T-cell (primary cell): ENCODE data around the gene PBX1. TPM values are rescaled to one million over a fixed set of nuclear protein-coding genes. Genes with fewer than 3 reads are reported as not detected.

ENCODE experiments used
- ATAC-seq, 4 experiments: fragments of 200-7000 bp in 3 of 4; fragments of 150-1000 bp in 1 of 4; cut with Tn5 transposase; replicated peaks in 1 of 4; 1 replicate in 3 of 4; 2 replicates in 1 of 4; pipeline ENCODE4 v1.10.0; 2021; ENCODE audit warnings: moderate library complexity in 3 of 4, mild to moderate bottlenecking in 2 of 4, moderate number of reproducible peaks in 1 of 4
- CTCF ChIA-PET, 2 donors: fragments of 300-600 bp; sonication (Branson Sonifier 250); formaldehyde crosslinking; loops; one replicate each; lab custom pipeline; 2022; ENCODE audit warnings: antibody characterized with exemption in 2 of 2; lab: Charles Lee
- POLR2A ChIA-PET, 2 donors: fragments of 300-600 bp; sonication (Branson Sonifier 250); formaldehyde crosslinking; loops; one replicate each; lab custom pipeline; 2022; ENCODE audit warnings: antibody characterized with exemption in 2 of 2; lab: Charles Lee
- DNase-seq, 35 experiments: peaks; one replicate each; pipeline versions ENCODE4 v3.0.0 to v3.0.0-alpha.2; 2013 to 2023
- H3K27ac ChIP-seq: one replicate; pipeline ENCODE4 v1.5.1; 2013; ENCODE audit warnings: low read length
- H3K27me3 ChIP-seq, 2 experiments: replicated peaks in 1 of 2; 1 replicate in 1 of 2; 2 replicates in 1 of 2; pipeline versions ENCODE4 v1.6.1 to v1.7.0; 2013; ENCODE audit warnings: low read length in 1 of 2, mixed read lengths in 1 of 2; ENCODE audit not compliant: control insufficient read depth in 2 of 2, insufficient read depth in 2 of 2; ENCODE audit errors: extremely low read depth in 1 of 2
- H3K36me3 ChIP-seq, 2 donors: 1 replicate in 1 of 2; 2 replicates in 1 of 2; pipeline versions ENCODE4 v1.6.1 to v1.7.0; 2013; ENCODE audit warnings: low read length in 1 of 2; ENCODE audit not compliant: control insufficient read depth in 2 of 2, insufficient read depth in 1 of 2; ENCODE audit errors: extremely low read depth in 1 of 2
- H3K4me1 ChIP-seq, 2 experiments: 1 replicate in 1 of 2; 2 replicates in 1 of 2; pipeline versions ENCODE4 v1.6.1 to v1.7.0; 2013; ENCODE audit warnings: low read length in 2 of 2, mixed read lengths in 1 of 2; ENCODE audit not compliant: insufficient read depth in 2 of 2, control insufficient read depth in 1 of 2; ENCODE audit errors: extremely low read depth in 1 of 2
- H3K4me3 ChIP-seq, 2 donors: 1 replicate in 1 of 2; 2 replicates in 1 of 2; pipeline versions ENCODE4 v1.5.1 to v1.7.0; 2013; ENCODE audit warnings: mild to moderate bottlenecking in 2 of 2, low read length in 1 of 2, moderate library complexity in 1 of 2; ENCODE audit not compliant: control insufficient read depth in 1 of 2; ENCODE audit errors: extremely low read depth in 1 of 2
- H3K9me3 ChIP-seq: 2 replicates; pipeline ENCODE4 v1.7.0; 2013
- H3K27ac Mint-ChIP-seq, 2 donors: one replicate each; pipeline ENCODE4 v1.8.0; 2020 to 2021; ENCODE audit warnings: mild to moderate bottlenecking in 2 of 2, mixed read lengths in 2 of 2
- H3K27me3 Mint-ChIP-seq, 2 donors: one replicate each; pipeline ENCODE4 v1.8.0; 2021 to 2022; ENCODE audit warnings: mixed read lengths in 2 of 2
- H3K36me3 Mint-ChIP-seq: one replicate; pipeline ENCODE4 v1.8.0; 2021; ENCODE audit warnings: mixed read lengths
- H3K4me1 Mint-ChIP-seq, 3 donors: one replicate each; pipeline ENCODE4 v1.8.0; 2020 to 2022; ENCODE audit warnings: mixed read lengths in 3 of 3, mild to moderate bottlenecking in 1 of 3
- H3K4me3 Mint-ChIP-seq, 3 donors: one replicate each; pipeline ENCODE4 v1.8.0; 2020 to 2022; ENCODE audit warnings: mild to moderate bottlenecking in 3 of 3, mixed read lengths in 3 of 3, moderate library complexity in 3 of 3
- H3K9me3 Mint-ChIP-seq, 3 donors: one replicate each; pipeline ENCODE4 v1.8.0; 2020 to 2022; ENCODE audit warnings: mixed read lengths in 3 of 3
- WGBS: methylation state at CpG from one replicate; pipeline ENCODE4 v1.1.5; 2013; ENCODE audit warnings: missing lambda C conversion rate; ENCODE audit not compliant: insufficient coverage; 5-methylcytosine and 5-hydroxymethylcytosine counted together
- total RNA-seq, 35 experiments: library from RNA in 6 of 35; stranded (reverse) in 6 of 35; fragments of 120-200 nt in 1 of 35; gene quantifications; one replicate each; pipeline versions ENCODE4 v1.2.1 to v1.2.4 and lab custom pipeline; 2013 to 2026

The PBX1 gene
- total RNA-seq, 5 donors from 2014 or later (not counting 1 experiment from before 2014, with no cell fraction given), result 0.92 to 2.9 (median 1.8) TPM

DNA sequence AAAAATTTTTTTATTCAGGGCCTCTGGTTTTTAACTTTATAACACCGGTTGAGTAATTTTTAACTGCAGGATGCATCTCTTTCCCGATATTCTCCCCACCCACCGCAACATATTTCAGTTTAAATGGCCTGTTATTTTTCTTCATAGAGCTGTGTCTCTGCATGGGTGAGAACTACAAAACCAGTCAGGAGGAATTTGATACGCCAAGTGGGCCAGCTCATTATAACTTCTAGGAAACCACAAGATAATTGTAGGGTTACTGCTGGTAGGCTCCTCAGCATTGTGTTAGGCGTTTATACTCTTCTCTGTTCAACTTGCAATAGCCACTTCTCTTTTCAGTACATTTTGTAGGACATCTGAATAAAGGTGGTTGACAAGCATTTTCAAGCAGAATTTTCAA, 169.7 kb downstream of the PBX1 start:
- CTCF ChIA-PET, result no interaction called here
- WGBS, result no CpG with 5 or more reads among the region's 5 CpGs
- Histone ChIP-seq H3K4me3 (no peak overlapping the region), H3K27ac (no peak overlapping the region), H3K27me3 (no peaks in the 10 kb centered on the region), H3K4me1 (no peaks in the 10 kb centered on the region), H3K9me3 (no peaks in the 10 kb centered on the region), H3K36me3 (no peaks in the 10 kb centered on the region)
- POLR2A ChIA-PET, result no interaction called here
- Mint-ChIP-seq H3K27me3 (no peaks in the 10 kb centered on the region), H3K36me3 (no peaks in the 10 kb centered on the region), H3K9me3 (peaks cover 0 to 4% (median 0%) of the 10 kb centered on the region in 3 donors), H3K4me3 (no peak overlapping the region), H3K4me1 (no peaks in the 10 kb centered on the region), H3K27ac (no peak overlapping the region)
- DNase-seq (no peak), ATAC-seq (no peak)

DNA sequence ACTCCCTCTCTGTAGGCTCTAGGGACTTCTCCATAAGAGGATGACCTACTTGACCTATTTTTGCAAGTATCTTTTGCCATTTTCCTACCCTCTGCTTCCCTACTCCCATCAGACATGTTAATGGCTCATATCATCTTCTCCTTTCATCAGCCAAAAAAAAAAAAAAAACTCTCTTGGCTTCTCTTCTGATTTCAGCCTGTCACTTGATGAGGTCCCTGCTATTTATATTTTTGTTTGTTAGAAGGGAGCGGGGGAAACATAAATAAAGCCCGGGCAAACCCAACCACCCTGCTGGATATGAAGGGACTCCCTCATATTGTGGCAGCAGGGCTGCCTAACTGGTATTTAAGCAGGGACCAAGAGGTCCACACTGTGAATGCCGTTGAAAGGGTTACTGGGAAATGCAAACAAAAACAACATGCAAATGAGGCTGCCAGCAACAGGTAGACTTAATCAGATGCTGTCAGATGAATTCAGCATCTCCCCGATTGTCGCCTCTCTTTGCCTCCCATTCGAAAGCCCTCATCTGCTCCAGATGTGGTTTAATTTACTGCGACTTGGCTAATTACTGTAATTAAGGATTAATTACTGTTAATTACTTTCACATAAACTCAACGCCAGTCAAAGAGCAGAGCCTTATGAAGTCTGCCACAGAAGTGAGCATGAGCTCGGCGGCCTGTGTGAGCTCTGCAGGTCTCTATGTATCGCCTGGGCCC, 172.3 kb downstream of the PBX1 start:
- Mint-ChIP-seq H3K36me3 (no peaks in the 10 kb centered on the region), H3K4me3 (no peak overlapping the region), H3K27ac (no peak overlapping the region), H3K27me3 (no peaks in the 10 kb centered on the region), H3K9me3 (peaks cover 0 to 6% (median 0%) of the 10 kb centered on the region in 3 donors), H3K4me1 (no peaks in the 10 kb centered on the region)
- Histone ChIP-seq H3K9me3 (no peaks in the 10 kb centered on the region), H3K4me3 (no peak overlapping the region), H3K27me3 (no peaks in the 10 kb centered on the region), H3K27ac (no peak overlapping the region), H3K4me1 (no peaks in the 10 kb centered on the region), H3K36me3 (no peaks in the 10 kb centered on the region)
- 95% methylated on average over 2 of the region's 11 CpGs for WGBS
- ChIA-PET POLR2A (no interaction called here), CTCF (no interaction called here)
- no peak for DNase-seq
- no peak for ATAC-seq

DNA sequence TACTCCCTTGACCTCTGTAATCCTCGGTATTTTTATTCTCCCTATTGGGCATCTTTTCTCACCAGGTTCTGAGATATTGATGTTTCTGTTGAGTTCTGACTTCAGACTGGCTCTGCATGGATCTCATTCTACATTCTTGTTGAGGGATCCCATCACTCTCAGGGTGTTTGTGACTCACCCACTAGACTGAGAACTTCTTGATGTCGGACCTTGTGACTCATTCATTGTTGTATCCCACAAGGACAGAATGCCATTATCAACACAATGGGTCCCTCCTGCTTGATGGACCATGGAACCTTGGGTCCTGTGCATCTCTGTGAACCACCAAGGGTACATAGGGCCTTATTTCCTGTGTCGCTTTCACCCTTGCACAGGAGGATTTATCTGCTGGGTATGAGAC, 174.1 kb downstream of the PBX1 start:
- 100% methylated on average over 1 of the region's 3 CpGs for WGBS

DNA sequence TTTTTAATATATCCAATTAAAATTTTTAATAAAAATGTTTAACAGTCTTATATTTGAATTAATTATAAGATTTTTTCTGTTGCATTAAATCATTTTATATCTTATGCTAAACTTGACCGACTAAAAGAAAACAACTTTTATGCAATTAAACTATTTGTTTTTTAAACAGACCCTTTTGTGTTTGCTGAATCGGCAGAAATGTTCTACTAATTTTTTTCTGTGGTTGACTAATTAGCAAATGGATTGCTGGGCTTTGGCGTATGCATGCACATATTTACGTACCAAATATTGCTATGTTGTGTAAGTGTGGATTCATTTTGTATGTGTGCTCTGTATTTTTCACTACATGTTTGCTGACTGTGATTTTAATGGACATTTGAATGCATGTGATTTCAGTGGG, 174.8 kb downstream of the PBX1 start:
- H3K27ac Mint-ChIP-seq, result no peak overlapping the region
- ATAC-seq, result no peak
- no peak overlapping the region for H3K4me3 Mint-ChIP-seq
- Histone ChIP-seq H3K9me3 (no peaks in the 10 kb centered on the region), H3K4me3 (no peak overlapping the region), H3K27ac (no peak overlapping the region), H3K27me3 (no peaks in the 10 kb centered on the region), H3K4me1 (no peaks in the 10 kb centered on the region), H3K36me3 (no peaks in the 10 kb centered on the region)
- POLR2A ChIA-PET, result interaction anchor here in 1 of 2 donors (0.6 kb wide), 1 partner anchor 43 kb away, joined by 7 read pairs; no protein-coding TSS in a partner anchor
- H3K9me3 Mint-ChIP-seq, result peaks cover 0 to 10% (median 0%) of the 10 kb centered on the region in 3 donors
- no peaks in the 10 kb centered on the region for H3K27me3 Mint-ChIP-seq
- no peaks in the 10 kb centered on the region for H3K4me1 Mint-ChIP-seq
- no peak for DNase-seq
- H3K36me3 Mint-ChIP-seq, result no peaks in the 10 kb centered on the region
- CTCF ChIA-PET, result no interaction called here
- WGBS, result 100% methylated on average over 3 of the region's 4 CpGs

More for the DNA sequence above, 174.1 kb downstream of the PBX1 start:
- H3K36me3 Mint-ChIP-seq, result no peaks in the 10 kb centered on the region
- no peaks in the 10 kb centered on the region for H3K36me3 ChIP-seq
- no peaks in the 10 kb centered on the region for H3K27me3 ChIP-seq
- no peak for DNase-seq
- POLR2A ChIA-PET, result no interaction called here
- H3K4me3 Mint-ChIP-seq, result no peak overlapping the region
- ATAC-seq, result no peak
- no peaks in the 10 kb centered on the region for H3K4me1 ChIP-seq
- H3K9me3 Mint-ChIP-seq, result peaks cover 0 to 10% (median 0%) of the 10 kb centered on the region in 3 donors
- no peaks in the 10 kb centered on the region for H3K4me1 Mint-ChIP-seq
- CTCF ChIA-PET, result no interaction called here
- H3K27ac Mint-ChIP-seq, result no peak overlapping the region
- H3K4me3 ChIP-seq, result no peak overlapping the region
- H3K27me3 Mint-ChIP-seq, result no peaks in the 10 kb centered on the region
- no peak overlapping the region for H3K27ac ChIP-seq
- no peaks in the 10 kb centered on the region for H3K9me3 ChIP-seq

DNA sequence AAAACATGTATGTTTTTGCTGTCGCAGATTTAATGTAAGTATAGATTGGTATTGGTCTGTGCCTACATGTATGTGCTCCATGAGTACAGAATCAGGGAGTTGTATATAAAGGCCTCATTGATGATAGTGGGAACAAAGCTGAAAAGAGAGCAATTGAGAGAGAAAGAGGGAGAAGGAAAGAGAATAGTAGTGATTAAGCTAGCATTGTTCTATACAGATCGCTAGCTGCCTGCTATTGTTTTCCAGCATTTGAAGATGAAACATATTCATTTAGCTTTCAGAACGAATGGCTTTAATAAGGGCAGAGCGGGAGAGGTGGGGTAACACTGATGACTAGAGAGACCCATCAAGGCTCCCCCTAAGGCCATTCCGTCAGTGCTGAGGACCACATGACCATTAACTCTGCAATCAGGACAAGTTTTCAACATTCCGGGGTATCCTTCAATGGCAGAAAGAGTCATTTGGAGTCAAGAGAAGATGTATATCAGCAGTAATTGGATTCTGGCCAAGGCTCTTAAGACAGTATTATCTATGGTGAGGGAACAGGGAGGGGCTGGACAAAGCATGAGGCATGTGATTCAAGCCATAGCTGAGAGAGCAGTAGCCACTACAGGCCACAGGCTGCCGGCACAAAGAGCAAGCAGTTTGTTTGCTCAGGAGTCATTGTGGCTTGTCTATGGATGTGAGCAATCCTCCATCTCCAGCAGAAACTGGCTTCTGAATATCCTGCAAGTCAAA, 176.5 kb downstream of the PBX1 start:
- Histone ChIP-seq H3K4me3 (no peak overlapping the region), H3K9me3 (no peaks in the 10 kb centered on the region), H3K27me3 (no peaks in the 10 kb centered on the region), H3K27ac (no peak overlapping the region), H3K4me1 (no peaks in the 10 kb centered on the region), H3K36me3 (no peaks in the 10 kb centered on the region)
- WGBS, result 90% methylated on average over 5 of the region's 7 CpGs
- Mint-ChIP-seq H3K4me3 (no peak overlapping the region), H3K27ac (no peak overlapping the region), H3K9me3 (peaks cover 0 to 10% (median 0%) of the 10 kb centered on the region in 3 donors), H3K27me3 (no peaks in the 10 kb centered on the region), H3K36me3 (no peaks in the 10 kb centered on the region), H3K4me1 (no peaks in the 10 kb centered on the region)
- DNase-seq (no peak), ATAC-seq (no peak)
- ChIA-PET POLR2A (interaction anchor here in 1 of 2 donors (0.6 kb wide), 1 partner anchor 10 kb away, joined by 3 read pairs; no protein-coding TSS in a partner anchor), CTCF (no interaction called here)

DNA sequence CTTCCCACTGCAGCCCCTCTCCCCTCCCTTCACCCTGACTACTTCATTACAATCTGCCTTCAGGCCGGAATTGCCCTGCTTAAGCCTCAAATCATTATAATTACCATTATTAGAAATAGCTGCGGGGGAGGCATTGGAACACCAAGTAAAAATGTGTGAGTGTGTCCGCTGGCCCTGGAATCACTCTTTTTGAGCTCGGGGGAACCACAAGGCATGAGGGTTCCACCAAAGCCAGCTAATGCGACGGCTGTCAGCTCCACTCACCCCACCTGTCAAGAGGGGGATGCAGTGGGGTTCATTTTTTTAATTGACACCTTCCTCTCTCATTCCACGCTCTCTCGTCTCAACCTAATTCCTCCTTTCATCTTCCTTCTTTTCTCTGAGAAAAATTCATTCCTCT, 177.2 kb downstream of the PBX1 start:
- DNase-seq, result no peak
- Mint-ChIP-seq H3K9me3 (peaks cover 0 to 10% (median 0%) of the 10 kb centered on the region in 3 donors), H3K27me3 (no peaks in the 10 kb centered on the region), H3K27ac (no peak overlapping the region), H3K4me3 (no peak overlapping the region), H3K36me3 (no peaks in the 10 kb centered on the region), H3K4me1 (no peaks in the 10 kb centered on the region)
- no peak overlapping the region for H3K4me3 ChIP-seq
- H3K27ac ChIP-seq, result no peak overlapping the region
- H3K9me3 ChIP-seq, result no peaks in the 10 kb centered on the region
- POLR2A ChIA-PET, result no interaction called here
- CTCF ChIA-PET, result no interaction called here
- H3K27me3 ChIP-seq, result no peaks in the 10 kb centered on the region
- ATAC-seq, result no peak
- no peaks in the 10 kb centered on the region for H3K4me1 ChIP-seq
- no CpG with 5 or more reads among the region's 8 CpGs for WGBS
- H3K36me3 ChIP-seq, result no peaks in the 10 kb centered on the region
